ENCODE results near the gene EDNRB. TPM values are rescaled to one million over a fixed set of nuclear protein-coding genes. Genes with fewer than 3 reads are reported as not detected.
A peak's percentile ranks its signal among the peaks of the same experiment; 100 is the strongest.

The EDNRB gene
- total RNA-seq (2021; ENCODE audit: unreplicated experiment) (0.22 TPM), Bru-seq, nascent RNA (not detected), BruChase-seq, experiment 1, labeled RNA remaining after a 6-hour chase (percentile 3 among the genes with signal in this experiment), BruChase-seq, experiment 2, labeled RNA remaining after a 2-hour chase (not detected)
- polyA plus RNA-seq (2012) = not detected in 2 replicates
- long read RNA-seq = 0 reads

DNA sequence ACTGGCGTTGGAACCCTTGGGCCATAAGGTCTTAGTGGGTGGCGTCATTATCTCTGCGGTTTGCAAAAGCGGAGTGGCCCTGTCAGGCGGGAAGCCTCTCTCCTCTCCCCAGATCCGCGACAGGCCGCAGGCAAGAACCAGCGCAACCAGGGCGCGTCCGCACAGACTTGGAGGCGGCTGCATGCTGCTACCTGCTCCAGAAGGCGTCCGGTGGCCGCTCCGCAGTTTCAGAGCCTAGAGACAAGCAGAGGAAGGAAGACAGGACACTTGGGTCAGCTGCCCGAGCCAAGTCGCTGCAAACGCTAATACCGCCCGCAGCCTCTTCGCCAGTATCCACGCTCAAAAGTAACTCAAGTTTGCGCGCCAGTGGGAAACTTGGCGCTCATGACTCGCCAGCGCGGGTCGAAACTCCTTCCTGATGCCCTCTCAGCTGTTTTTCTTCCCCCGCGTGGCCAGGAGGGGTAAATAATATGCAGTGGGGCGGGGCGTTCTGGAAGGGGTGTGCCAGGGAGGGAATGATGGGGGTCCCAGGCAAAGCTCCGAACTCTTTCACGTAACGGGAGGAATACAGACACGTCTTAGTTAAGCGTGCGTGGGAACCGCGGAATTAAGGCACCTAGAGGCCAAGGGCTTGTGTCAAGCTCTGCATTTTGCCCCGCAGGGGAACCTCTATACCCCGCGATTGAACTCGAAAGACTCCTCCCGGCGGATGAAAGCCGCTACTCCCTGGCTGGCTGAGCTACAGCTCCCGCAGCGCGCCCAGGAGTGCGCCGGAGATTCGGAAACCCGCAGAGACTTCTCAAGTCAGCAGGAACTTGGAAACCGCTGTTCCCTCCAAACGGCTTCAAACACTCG lies at the start of gene EDNRB:
EDNRB (minus strand) TSS at position 441 of the 855 bp plus-strand sequence; CDS start at position 183, 258 bp downstream.
- H3K27me3 ChIP-seq (ENCODE audit: insufficient read depth, low read length) = no peaks in the 10 kb centered on the region
- RAD21 ChIA-PET (ENCODE audit: low non-redundant PET in 1 of 2, low total read pairs in 2 of 2, uncharacterized antibody in 2 of 2, unreplicated experiment in 2 of 2) = no interaction called here
- no peak within 1 kb of the TSS for H3K4me3 ChIP-seq (replicated peaks in 1 of 2; ENCODE audit: low read depth in 1 of 2, low read length in 2 of 2)
- H3K4me2 ChIP-seq (ENCODE audit: low read length) = no peak within 1 kb of the TSS
- intact Hi-C loops (cut with micrococcal nuclease) = no loop called here
- H3K9me2 ChIP-seq (ENCODE audit: insufficient read depth) = no peaks in the 10 kb centered on the region
- no TSS peak for BruUV-seq (replicated peaks)
- H2AFZ ChIP-seq (ENCODE audit: low read depth, low read length, poor library complexity, severe bottlenecking) = no peak within 1 kb of the TSS
- H3K4me1 ChIP-seq (ENCODE audit: control insufficient read depth in 1 of 2, insufficient read depth in 2 of 2, low read length in 2 of 2) = no peaks in the 10 kb centered on the region
- DNase-seq (ENCODE audit: low read depth, low spot score) = no peak
- no peaks in the 10 kb centered on the region for H3K79me2 ChIP-seq (ENCODE audit: insufficient read depth, low read length)
- POLR2A ChIA-PET = no interaction called here
- H3K36me3 ChIP-seq (ENCODE audit: control insufficient read depth in 1 of 2, insufficient read depth in 2 of 2, low read length in 2 of 2) = no peaks in the 10 kb centered on the region
- H3K9me3 ChIP-seq (ENCODE audit: control insufficient read depth in 1 of 2, insufficient read depth in 1 of 2, low read depth in 1 of 2, low read length in 2 of 2) = peaks cover 0 to 3% of the 10 kb centered on the region in 2 experiments; a peak in 2 of 4 replicates
- H3K27ac ChIP-seq (ENCODE audit: low read depth, low read length) = no peak within 1 kb of the TSS
- no peak for TF ChIP-seq JUND (IDR thresholded peaks at IDR 0.05)
- no peak for TF ChIP-seq ZNF274 (IDR thresholded peaks at IDR 0.05; ENCODE audit: low read depth, low read length)
- TF ChIP-seq, protein P1, sequence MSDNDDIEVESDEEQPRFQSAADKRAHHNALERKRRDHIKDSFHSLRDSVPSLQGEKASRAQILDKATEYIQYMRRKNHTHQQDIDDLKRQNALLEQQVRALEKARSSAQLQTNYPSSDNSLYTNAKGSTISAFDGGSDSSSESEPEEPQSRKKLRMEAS (IDR thresholded peaks at IDR 0.05) = no peak
- TF ChIP-seq CEBPB (IDR thresholded peaks at IDR 0.05; ENCODE audit: low read depth) = no peak
- TF ChIP-seq ELF1 (IDR thresholded peaks at IDR 0.05; ENCODE audit: borderline replicate concordance, low read depth) = no peak
- no peak for TF ChIP-seq EZH2phosphoT487 (IDR thresholded peaks at IDR 0.05; ENCODE audit: borderline replicate concordance)
- no peak for TF ChIP-seq TCF7L2 (IDR thresholded peaks at IDR 0.05; ENCODE audit: borderline replicate concordance, extremely low read depth, insufficient read depth, insufficient read length)
- no peak for TF ChIP-seq ZFX (IDR thresholded peaks at IDR 0.05)
- no peak for TF ChIP-seq RAD21 (IDR thresholded peaks at IDR 0.05; ENCODE audit: low read depth)
- no peak for TF ChIP-seq POLR2AphosphoS5 (IDR thresholded peaks at IDR 0.05; ENCODE audit: low read depth, low read length)
- no peak for TF ChIP-seq FOSL1 (IDR thresholded peaks at IDR 0.05; ENCODE audit: low read depth)
- no peak for TF ChIP-seq SIN3A (IDR thresholded peaks at IDR 0.05; ENCODE audit: low read depth)
- TF ChIP-seq POLR2A (IDR thresholded peaks at IDR 0.05; ENCODE audit: borderline replicate concordance, extremely low read depth, insufficient read depth, insufficient read length) = no peak
- TF ChIP-seq EGR1 (IDR thresholded peaks at IDR 0.05; ENCODE audit: low read depth) = no peak
- TF ChIP-seq SP1 (IDR thresholded peaks at IDR 0.05; ENCODE audit: low read depth) = no peak
- TF ChIP-seq, protein P2, sequence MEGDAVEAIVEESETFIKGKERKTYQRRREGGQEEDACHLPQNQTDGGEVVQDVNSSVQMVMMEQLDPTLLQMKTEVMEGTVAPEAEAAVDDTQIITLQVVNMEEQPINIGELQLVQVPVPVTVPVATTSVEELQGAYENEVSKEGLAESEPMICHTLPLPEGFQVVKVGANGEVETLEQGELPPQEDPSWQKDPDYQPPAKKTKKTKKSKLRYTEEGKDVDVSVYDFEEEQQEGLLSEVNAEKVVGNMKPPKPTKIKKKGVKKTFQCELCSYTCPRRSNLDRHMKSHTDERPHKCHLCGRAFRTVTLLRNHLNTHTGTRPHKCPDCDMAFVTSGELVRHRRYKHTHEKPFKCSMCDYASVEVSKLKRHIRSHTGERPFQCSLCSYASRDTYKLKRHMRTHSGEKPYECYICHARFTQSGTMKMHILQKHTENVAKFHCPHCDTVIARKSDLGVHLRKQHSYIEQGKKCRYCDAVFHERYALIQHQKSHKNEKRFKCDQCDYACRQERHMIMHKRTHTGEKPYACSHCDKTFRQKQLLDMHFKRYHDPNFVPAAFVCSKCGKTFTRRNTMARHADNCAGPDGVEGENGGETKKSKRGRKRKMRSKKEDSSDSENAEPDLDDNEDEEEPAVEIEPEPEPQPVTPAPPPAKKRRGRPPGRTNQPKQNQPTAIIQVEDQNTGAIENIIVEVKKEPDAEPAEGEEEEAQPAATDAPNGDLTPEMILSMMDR (IDR thresholded peaks at IDR 0.05 in 2 of 3, conservative IDR thresholded peaks at IDR 0.05 in 1 of 3; ENCODE audit: borderline replicate concordance in 1 of 3, insufficient read depth in 1 of 3, low read depth in 2 of 3, low read length in 2 of 3) = no peak
- no peak for TF ChIP-seq CBX3 (IDR thresholded peaks at IDR 0.05; ENCODE audit: low read depth)
- no peak for TF ChIP-seq SRF (IDR thresholded peaks at IDR 0.05; ENCODE audit: low read depth)
- no peak for TF ChIP-seq YY1 (IDR thresholded peaks at IDR 0.05; ENCODE audit: extremely low read depth, insufficient replicate concordance, low read depth, low read length)
- TF ChIP-seq, protein P3, sequence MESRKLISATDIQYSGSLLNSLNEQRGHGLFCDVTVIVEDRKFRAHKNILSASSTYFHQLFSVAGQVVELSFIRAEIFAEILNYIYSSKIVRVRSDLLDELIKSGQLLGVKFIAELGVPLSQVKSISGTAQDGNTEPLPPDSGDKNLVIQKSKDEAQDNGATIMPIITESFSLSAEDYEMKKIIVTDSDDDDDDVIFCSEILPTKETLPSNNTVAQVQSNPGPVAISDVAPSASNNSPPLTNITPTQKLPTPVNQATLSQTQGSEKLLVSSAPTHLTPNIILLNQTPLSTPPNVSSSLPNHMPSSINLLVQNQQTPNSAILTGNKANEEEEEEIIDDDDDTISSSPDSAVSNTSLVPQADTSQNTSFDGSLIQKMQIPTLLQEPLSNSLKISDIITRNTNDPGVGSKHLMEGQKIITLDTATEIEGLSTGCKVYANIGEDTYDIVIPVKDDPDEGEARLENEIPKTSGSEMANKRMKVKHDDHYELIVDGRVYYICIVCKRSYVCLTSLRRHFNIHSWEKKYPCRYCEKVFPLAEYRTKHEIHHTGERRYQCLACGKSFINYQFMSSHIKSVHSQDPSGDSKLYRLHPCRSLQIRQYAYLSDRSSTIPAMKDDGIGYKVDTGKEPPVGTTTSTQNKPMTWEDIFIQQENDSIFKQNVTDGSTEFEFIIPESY (IDR thresholded peaks at IDR 0.05; ENCODE audit: extremely low read depth, insufficient replicate concordance, low read length) = no peak
- H3K9ac ChIP-seq (ENCODE audit: low read length) = no peak within 1 kb of the TSS
- CTCF ChIA-PET = no interaction called here
- no peak for ATAC-seq
- no peaks in the 10 kb centered on the region; the same call in 1 of the 2 replicates for H4K20me1 ChIP-seq (ENCODE audit: insufficient read depth)

Measured in HCT116 (cell line).